Lower leg skin (tissue), 4 donors: ENCODE measurements around the gene TBX10. TPM values are rescaled to one million over a fixed set of nuclear protein-coding genes. Genes with fewer than 3 reads are reported as not detected.

ENCODE experiments used
- DNase-seq, 2 donors: peaks; one replicate each; pipeline ENCODE4 v3.0.0-alpha.2; 2019; ENCODE audit warnings: low spot score in 2 of 2
- H3K4me3 ChIP-seq: fragments of 200-600 bp; sonication (generic); 2 replicates; pipeline ENCODE4 v1.5.1; 2017; ENCODE audit warnings: mild to moderate bottlenecking, low read depth; ENCODE audit not compliant: poor library complexity, severe bottlenecking
- POLR2A ChIP-seq, 2 donors: fragments of 450-650 bp; IDR thresholded peaks; one replicate each; pipeline ENCODE4 v1.6.1; 2016 to 2017; ENCODE audit warnings: antibody characterized with exemption in 2 of 2, mild to moderate bottlenecking in 1 of 2, moderate library complexity in 1 of 2
- WGBS, 2 donors: methylation state at CpG; one replicate each; pipeline ENCODE4 v1.1.5; 2018; 5-methylcytosine and 5-hydroxymethylcytosine counted together
- intact Hi-C: fragments of 100-400 bp; cut with DNase I; formaldehyde crosslinking; loops from one replicate; pipeline ENCODE4 v1.15.0; 2023; ENCODE audit warnings: low total_unique reads
- total RNA-seq, 4 donors: library from RNA; depleted of rRNA; stranded (reverse); fragments of >200 nt; gene quantifications; one replicate each; pipeline ENCODE4 v1.1.0, GENCODE V29; 2016
- TF ChIP-seq, protein P1 (sequence below), 3 donors: fragments of 450-650 bp; IDR thresholded peaks; one replicate each; pipeline ENCODE4 v1.5.1; 2016; ENCODE audit warnings: antibody characterized with exemption in 3 of 3, mild to moderate bottlenecking in 3 of 3, moderate library complexity in 2 of 3

TBX10 gene
- total RNA-seq, 4 donors from 2014 or later = not detected

DNA sequence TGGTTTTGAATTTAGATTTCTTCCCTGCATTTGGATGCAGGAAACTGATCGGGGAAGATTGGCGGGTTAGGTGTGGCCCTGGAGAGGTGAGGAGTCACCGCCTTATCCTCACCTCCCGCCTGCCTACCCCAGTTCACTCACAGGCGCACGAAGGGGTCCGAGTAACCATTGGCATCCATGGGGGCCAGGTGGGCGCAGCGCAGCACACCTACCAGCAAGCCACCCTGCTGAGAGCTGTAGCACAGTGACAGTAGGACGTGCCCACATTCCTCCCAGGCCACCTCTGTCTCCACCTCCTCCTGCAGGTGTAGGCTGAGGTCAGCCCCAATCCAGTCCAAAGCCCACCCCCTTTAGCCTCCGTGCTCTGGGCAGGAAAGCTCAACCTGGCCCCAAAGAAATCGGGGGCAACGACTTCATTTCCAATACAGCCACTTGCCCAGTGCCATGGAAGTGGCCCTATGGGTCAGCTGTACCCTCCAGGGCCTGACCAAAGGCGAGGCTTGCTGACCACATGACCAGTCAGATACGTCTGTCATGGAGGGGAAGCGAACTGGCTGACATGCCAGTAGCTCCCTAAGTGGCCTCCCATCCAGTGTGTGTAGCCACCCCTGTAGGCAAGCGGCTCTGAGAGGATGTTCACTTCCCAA lies 26.1 kb downstream of the TBX10 start:
- intact Hi-C loops = no loop called here
- no peak overlapping the region for H3K4me3 ChIP-seq
- TF ChIP-seq, protein P1, sequence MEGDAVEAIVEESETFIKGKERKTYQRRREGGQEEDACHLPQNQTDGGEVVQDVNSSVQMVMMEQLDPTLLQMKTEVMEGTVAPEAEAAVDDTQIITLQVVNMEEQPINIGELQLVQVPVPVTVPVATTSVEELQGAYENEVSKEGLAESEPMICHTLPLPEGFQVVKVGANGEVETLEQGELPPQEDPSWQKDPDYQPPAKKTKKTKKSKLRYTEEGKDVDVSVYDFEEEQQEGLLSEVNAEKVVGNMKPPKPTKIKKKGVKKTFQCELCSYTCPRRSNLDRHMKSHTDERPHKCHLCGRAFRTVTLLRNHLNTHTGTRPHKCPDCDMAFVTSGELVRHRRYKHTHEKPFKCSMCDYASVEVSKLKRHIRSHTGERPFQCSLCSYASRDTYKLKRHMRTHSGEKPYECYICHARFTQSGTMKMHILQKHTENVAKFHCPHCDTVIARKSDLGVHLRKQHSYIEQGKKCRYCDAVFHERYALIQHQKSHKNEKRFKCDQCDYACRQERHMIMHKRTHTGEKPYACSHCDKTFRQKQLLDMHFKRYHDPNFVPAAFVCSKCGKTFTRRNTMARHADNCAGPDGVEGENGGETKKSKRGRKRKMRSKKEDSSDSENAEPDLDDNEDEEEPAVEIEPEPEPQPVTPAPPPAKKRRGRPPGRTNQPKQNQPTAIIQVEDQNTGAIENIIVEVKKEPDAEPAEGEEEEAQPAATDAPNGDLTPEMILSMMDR (IDR thresholded peaks at IDR 0.05) = no peak
- no peak for TF ChIP-seq POLR2A (IDR thresholded peaks at IDR 0.05)
- no peak for DNase-seq
- WGBS, 2 donors = 79 to 81% methylated on average over 16 to 17 of the region's 17 CpGs

DNA sequence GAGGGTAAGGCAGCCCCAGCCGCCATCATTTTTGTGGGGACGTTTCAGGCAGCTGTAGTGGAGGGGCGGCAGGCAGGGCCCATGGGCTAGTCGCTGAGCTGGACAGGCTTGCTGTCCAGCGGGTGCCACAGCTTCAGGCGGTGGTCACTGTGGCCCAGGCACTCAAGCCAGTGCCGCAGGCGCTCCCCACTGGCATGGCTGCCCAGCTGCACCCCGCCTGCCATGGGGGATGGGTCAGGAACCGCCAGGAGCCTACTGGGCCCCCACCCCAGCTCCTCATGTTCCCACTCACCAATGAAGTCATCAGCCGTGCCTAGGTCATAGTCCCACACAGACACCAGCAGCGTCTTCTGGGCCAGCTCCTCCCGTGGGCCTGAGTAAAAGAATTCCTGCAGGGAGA lies 26.8 kb downstream of the TBX10 start:
- 85 to 88% methylated on average over 5 to 13 of the region's 13 CpGs for WGBS, 2 donors
- H3K4me3 ChIP-seq = no peak overlapping the region
- TF ChIP-seq, protein P1 (IDR thresholded peaks at IDR 0.05) = no peak
- TF ChIP-seq POLR2A (IDR thresholded peaks at IDR 0.05) = no peak
- intact Hi-C loops = no loop called here
- no peak for DNase-seq

DNA sequence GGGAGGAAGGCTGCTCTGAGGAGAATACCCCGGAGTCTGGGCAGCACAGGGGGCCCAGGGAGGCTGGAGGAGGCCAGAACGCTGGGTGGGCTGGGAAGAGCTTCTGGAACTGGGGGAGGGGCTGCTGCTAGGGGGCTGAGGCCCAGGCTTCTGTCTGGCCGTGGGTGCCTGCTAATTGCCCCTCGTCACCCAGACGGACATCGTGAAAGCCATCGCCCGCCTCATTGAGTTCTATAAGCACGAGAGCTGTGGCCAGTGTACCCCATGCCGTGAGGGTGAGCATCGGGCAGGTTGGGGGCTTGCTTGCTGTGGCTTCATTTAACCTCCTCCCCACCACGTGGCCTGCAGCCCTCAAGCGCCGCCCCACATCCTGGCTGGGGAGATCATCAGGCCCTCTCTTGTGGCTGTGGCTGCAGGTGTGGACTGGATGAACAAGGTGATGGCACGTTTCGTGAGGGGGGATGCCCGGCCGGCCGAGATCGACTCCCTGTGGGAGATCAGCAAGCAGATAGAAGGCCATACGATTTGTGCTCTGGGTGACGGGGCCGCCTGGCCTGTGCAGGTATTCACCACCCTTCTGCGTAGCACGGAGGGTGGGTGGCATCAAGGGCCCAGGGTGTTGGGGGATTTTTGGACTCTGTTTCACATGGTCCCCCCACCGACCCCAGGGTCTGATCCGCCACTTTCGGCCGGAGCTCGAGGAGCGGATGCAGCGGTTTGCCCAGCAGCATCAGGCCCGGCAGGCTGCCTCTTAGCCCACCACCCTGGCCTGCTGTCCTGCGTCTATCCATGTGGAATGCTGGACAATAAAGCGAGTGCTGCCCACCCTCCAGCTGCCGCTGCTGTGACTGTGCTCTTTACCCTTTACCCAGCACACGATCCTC lies 27.6 kb downstream of the TBX10 start:
- no peak overlapping the region for H3K4me3 ChIP-seq
- intact Hi-C loops = no loop called here
- DNase-seq = no peak
- 90 to 91% methylated on average over 31 to 37 of the region's 37 CpGs for WGBS, 2 donors
- no peak for TF ChIP-seq POLR2A (IDR thresholded peaks at IDR 0.05)
- TF ChIP-seq, protein P1 (IDR thresholded peaks at IDR 0.05) = no peak

GRCh38 chr11:67611165-67611564 lies 28.4 kb downstream of the TBX10 start:
- WGBS, 2 donors = 83 to 88% methylated on average over 9 to 14 of the region's 14 CpGs
- DNase-seq = no peak
- no peak overlapping the region for H3K4me3 ChIP-seq
- intact Hi-C loops = no loop called here
- TF ChIP-seq, protein P1 (IDR thresholded peaks at IDR 0.05) = no peak
- TF ChIP-seq POLR2A (IDR thresholded peaks at IDR 0.05) = no peak

GRCh38 chr11:67610302-67610868 lies 29.2 kb downstream of the TBX10 start:
- intact Hi-C loops = no loop called here
- WGBS, 2 donors = 83 to 89% methylated on average over 12 to 15 of the region's 15 CpGs
- DNase-seq = no peak
- TF ChIP-seq, protein P1 (IDR thresholded peaks at IDR 0.05) = no peak
- TF ChIP-seq POLR2A (IDR thresholded peaks at IDR 0.05) = no peak
- no peak overlapping the region for H3K4me3 ChIP-seq
